ENCODE measurements around the gene PTPN3. TPM values are rescaled to one million over a fixed set of nuclear protein-coding genes. Genes with fewer than 3 reads are reported as not detected.

The PTPN3 gene
- total RNA-seq = 0.19 and 0.33 TPM in 2 replicates

DNA sequence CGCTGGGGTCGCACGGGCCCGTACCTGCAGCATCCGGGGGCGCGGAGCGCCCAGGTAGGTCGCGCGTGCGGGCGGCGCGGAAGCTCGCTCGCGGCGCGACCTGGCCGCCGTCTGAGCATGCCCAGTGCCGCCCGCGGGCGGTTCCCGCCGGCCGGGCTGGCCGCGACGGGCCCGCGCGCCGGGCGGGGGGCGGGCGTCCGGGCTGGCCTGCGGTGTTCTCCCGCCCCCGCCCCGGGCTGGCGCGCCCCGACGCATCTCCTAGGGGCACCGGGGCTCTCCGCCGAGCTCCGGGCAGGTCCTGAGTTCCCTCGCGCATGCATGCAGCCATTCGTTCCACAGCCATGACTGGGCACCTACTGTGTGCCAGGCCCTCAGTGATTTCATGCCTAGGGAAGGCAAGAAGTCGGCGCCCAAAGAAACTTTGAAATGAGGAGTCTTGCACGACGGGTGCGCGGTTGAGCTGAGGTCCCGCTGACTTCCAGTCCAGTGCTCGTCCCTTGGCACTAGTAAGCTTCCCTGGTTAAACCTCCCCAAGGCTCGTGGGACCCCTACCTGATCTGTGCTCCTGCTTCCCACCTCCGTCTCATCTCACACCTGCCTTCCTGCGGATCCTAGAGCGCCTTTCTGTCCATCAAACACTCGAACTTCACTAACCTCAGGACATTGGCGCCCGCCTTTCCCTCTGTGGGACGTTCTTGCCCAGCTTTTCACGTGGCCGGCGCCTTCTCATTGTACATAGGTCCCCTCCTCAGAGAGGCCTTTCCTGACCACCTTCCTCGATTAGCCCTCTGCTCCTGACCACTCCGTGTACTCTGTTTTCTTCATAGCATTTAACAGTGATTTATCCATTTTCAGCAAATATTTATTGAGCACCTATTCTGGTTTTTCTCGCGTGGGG, at the start of gene PTPN3:
PTPN3 (minus strand) TSS at position 113 of the 898 bp plus-strand sequence. CDS start 34,873 bp downstream, outside the sequence.

Small RNA genes lying within 50 kb of the gene (small RNA-seq; reads per million reads assigned to genes)
- 0.13 reads per million for gene MIR3927

Other genes with a start within 250 kb of the PTPN3 start
- 0.98 and 1.3 TPM in 2 replicates for gene EPB41L4B, start 177.2 kb downstream of the PTPN3 start, total RNA-seq

All from vein endothelial cell (primary cell).